Rectal smooth muscle tissue (tissue), 1 donor: ENCODE measurements around the gene CRIM1.

ENCODE experiments used
- H3K27ac ChIP-seq: one replicate; pipeline ENCODE4 v1.7.0; 2013; ENCODE audit warnings: low read depth, low read length, inconsistent platforms
- H3K27me3 ChIP-seq: one replicate; pipeline ENCODE4 v1.7.0; 2013; ENCODE audit warnings: low read length; ENCODE audit not compliant: control insufficient read depth, insufficient read depth
- H3K36me3 ChIP-seq: one replicate; pipeline ENCODE4 v1.7.0; 2013; ENCODE audit warnings: low read length; ENCODE audit not compliant: control insufficient read depth, insufficient read depth
- H3K4me1 ChIP-seq: one replicate; pipeline ENCODE4 v1.7.0; 2013; ENCODE audit warnings: low read length; ENCODE audit not compliant: control insufficient read depth, insufficient read depth
- H3K4me3 ChIP-seq: one replicate; pipeline ENCODE4 v1.7.0; 2013; ENCODE audit warnings: low read length
- H3K9ac ChIP-seq: one replicate; pipeline ENCODE4 v1.7.0; 2013; ENCODE audit warnings: low read length

Gene CRIM1

DNA sequence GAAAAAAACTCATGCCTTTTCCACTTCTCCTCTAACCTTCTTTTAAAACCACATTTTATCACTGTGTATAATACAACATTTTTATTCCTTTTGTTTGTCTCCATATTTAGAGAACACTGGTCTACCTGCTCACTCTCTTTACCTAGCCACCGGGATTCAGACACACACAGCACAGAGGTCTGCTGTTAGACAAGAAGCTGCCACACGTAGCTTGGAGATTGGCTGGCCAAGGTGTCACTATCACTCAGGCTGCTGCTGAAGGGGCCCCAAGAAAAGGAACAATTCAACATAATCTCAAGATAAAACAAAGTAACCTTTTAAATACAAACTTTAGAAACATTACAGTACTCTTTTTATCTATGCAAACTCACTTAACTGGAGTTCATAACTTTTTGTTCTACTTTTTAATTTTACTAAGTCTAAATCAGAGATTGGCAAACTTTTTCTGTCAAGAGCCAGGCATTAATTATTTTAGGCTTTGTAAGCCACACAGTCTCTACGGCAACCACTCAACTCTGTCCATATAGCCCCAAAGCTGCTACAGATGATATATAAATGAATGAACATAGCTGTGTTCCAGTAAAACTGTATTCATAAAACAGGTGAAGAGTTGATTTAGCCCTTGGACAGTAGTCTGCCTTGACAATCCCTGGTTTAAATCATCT, 216.6 kb downstream of the CRIM1 start:
- Histone ChIP-seq H3K27ac (no peak overlapping the region), H3K36me3 (peaks cover 2% of the 10 kb centered on the region), H3K27me3 (no peaks in the 10 kb centered on the region), H3K4me3 (no peak overlapping the region), H3K9ac (no peak overlapping the region), H3K4me1 (peaks cover 3% of the 10 kb centered on the region)

DNA sequence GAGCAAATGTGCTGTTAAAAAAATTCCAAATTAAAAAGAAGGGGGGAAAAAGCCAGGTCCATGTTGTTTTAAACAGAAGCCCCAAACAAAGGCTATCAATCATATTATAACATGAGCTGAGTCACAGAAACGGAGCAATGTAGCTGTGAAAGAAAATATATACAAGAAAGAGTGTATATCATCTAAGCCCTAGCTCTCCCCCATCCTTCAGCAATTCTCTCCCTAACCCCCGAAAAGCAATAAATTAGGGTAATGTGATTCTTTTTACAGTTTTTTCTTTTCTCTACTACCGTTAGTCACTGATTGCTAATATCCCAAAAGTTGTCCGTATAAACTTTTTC, 217.1 kb downstream of the CRIM1 start:
- Histone ChIP-seq H3K27me3 (no peaks in the 10 kb centered on the region), H3K27ac (no peak overlapping the region), H3K36me3 (peaks cover 2% of the 10 kb centered on the region), H3K9ac (no peak overlapping the region), H3K4me1 (peaks cover 3% of the 10 kb centered on the region), H3K4me3 (no peak overlapping the region)

- no peak overlapping the region for H3K4me3 ChIP-seq
- no peaks in the 10 kb centered on the region for H3K27me3 ChIP-seq
- no peak overlapping the region for H3K9ac ChIP-seq
- no peak overlapping the region for H3K27ac ChIP-seq
- peaks cover 3% of the 10 kb centered on the region for H3K4me1 ChIP-seq
- peaks cover 2% of the 10 kb centered on the region for H3K36me3 ChIP-seq
Observed at GRCh38 chr2:36573165-36573564, 217.6 kb downstream of the CRIM1 start.

- Histone ChIP-seq H3K4me3 (no peak overlapping the region), H3K36me3 (peaks cover 2% of the 10 kb centered on the region), H3K9ac (no peak overlapping the region), H3K27ac (no peak overlapping the region), H3K27me3 (no peaks in the 10 kb centered on the region), H3K4me1 (peaks cover 3% of the 10 kb centered on the region)
Observed at GRCh38 chr2:36574560-36574959, 219.0 kb downstream of the CRIM1 start.

- Histone ChIP-seq H3K4me1 (no peaks in the 10 kb centered on the region), H3K9ac (no peak overlapping the region), H3K36me3 (peaks cover 8% of the 10 kb centered on the region), H3K27me3 (no peaks in the 10 kb centered on the region), H3K4me3 (no peak overlapping the region), H3K27ac (no peak overlapping the region)
Observed at GRCh38 chr2:36577884-36578283, 222.3 kb downstream of the CRIM1 start.

- no peaks in the 10 kb centered on the region for H3K4me1 ChIP-seq
- H3K36me3 ChIP-seq = peaks cover 8% of the 10 kb centered on the region
- H3K27ac ChIP-seq = no peak overlapping the region
- no peak overlapping the region for H3K9ac ChIP-seq
- H3K27me3 ChIP-seq = no peaks in the 10 kb centered on the region
- no peak overlapping the region for H3K4me3 ChIP-seq
Observed at GRCh38 chr2:36578343-36579296, 223.0 kb downstream of the CRIM1 start.

- peaks cover 10% of the 10 kb centered on the region for H3K36me3 ChIP-seq
- no peak overlapping the region for H3K27ac ChIP-seq
- no peaks in the 10 kb centered on the region for H3K4me1 ChIP-seq
- no peaks in the 10 kb centered on the region for H3K27me3 ChIP-seq
- no peak overlapping the region for H3K9ac ChIP-seq
- H3K4me3 ChIP-seq = no peak overlapping the region
Observed at GRCh38 chr2:36579297-36579664, 223.7 kb downstream of the CRIM1 start.

DNA sequence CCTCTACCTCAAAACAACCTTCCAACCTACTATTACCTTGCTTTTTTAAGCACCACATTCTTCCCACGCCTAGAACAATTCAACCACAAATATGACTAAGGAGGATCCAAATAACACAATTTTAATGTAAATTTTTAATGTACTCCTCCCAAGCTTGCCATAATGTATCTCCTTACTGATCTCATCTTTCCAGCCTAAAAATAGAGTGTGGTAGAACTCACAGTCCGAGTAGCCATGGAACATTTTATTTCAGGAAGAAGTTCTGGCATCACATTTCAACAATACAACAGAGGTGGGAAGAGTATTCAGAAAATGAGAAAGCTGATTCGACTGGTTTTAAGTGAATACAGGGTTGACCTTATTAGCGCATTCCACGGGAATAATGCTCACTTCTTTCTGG, 227.0 kb downstream of the CRIM1 start:
- Histone ChIP-seq H3K27me3 (no peaks in the 10 kb centered on the region), H3K27ac (no peak overlapping the region), H3K4me1 (no peaks in the 10 kb centered on the region), H3K9ac (no peak overlapping the region), H3K4me3 (no peak overlapping the region), H3K36me3 (peaks cover 10% of the 10 kb centered on the region)

GRCh38 chr2:36582951-36583350, 227.4 kb downstream of the CRIM1 start:
- Histone ChIP-seq H3K36me3 (peaks cover 10% of the 10 kb centered on the region), H3K27ac (no peak overlapping the region), H3K4me1 (no peaks in the 10 kb centered on the region), H3K4me3 (no peak overlapping the region), H3K9ac (no peak overlapping the region), H3K27me3 (no peaks in the 10 kb centered on the region)

- Histone ChIP-seq H3K4me3 (no peak overlapping the region), H3K9ac (no peak overlapping the region), H3K36me3 (peaks cover 10% of the 10 kb centered on the region), H3K4me1 (no peaks in the 10 kb centered on the region), H3K27me3 (no peaks in the 10 kb centered on the region), H3K27ac (no peak overlapping the region)
Observed at GRCh38 chr2:36584148-36584794, 228.7 kb downstream of the CRIM1 start.

DNA sequence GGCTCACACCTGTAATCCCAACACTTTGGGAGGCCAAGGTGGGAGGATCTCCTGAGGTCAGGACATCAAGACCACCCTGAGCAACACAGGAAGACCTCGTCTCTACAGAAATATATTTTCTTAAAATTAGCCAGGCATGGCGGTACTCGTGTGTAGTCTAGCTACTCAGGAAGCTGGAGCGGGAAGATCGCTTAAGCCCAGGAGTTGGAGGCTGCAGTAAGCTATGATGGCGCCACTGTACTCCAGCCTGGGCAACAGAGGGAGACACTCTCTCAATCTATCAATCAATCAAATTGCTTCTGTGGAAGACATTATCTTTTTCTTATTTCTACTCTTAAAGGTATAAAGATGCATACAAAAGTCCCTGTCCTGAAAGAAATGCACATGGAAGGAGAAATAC, 231.1 kb downstream of the CRIM1 start:
- Histone ChIP-seq H3K27ac (no peak overlapping the region), H3K4me3 (no peak overlapping the region), H3K4me1 (no peaks in the 10 kb centered on the region)

DNA sequence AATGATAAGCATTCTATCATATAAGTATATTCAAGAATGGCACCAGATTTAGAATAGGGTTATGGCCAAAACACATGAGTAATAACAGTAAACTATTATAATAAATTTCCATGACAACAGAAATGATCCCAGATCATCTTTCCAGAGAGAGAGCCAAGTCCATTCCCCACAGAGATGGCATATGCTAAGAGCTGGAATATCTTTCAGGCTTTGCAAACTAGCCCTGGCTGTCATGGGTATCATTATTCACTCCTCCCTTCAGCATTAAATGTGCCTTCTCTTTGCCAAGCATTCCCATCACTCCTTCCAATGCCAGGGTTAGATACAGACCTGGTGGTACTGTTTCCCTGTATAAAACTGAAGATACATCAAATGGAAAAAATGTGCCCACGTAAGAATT, 231.5 kb downstream of the CRIM1 start:
- no peak overlapping the region for H3K9ac ChIP-seq
- H3K27me3 ChIP-seq = no peaks in the 10 kb centered on the region
- no peak overlapping the region for H3K27ac ChIP-seq
- no peaks in the 10 kb centered on the region for H3K4me1 ChIP-seq
- H3K36me3 ChIP-seq = peaks cover 7% of the 10 kb centered on the region
- no peak overlapping the region for H3K4me3 ChIP-seq

More for the DNA sequence above, 231.1 kb downstream of the CRIM1 start:
- Histone ChIP-seq H3K9ac (no peak overlapping the region), H3K36me3 (peaks cover 7% of the 10 kb centered on the region), H3K27me3 (no peaks in the 10 kb centered on the region)
